Measurements from ENCODE around the gene SLC25A36. TPM values are rescaled to one million over a fixed set of nuclear protein-coding genes. Genes with fewer than 3 reads are reported as not detected.
"Not testable (repeated sequence)": the region's sequence is repeated elsewhere in the genome, so short reads cannot be mapped to it uniquely, and the experiment has no call there.

SLC25A36 gene
- total and polyA plus RNA-seq, 2 donors, result 34.2 to 251 TPM

DNA sequence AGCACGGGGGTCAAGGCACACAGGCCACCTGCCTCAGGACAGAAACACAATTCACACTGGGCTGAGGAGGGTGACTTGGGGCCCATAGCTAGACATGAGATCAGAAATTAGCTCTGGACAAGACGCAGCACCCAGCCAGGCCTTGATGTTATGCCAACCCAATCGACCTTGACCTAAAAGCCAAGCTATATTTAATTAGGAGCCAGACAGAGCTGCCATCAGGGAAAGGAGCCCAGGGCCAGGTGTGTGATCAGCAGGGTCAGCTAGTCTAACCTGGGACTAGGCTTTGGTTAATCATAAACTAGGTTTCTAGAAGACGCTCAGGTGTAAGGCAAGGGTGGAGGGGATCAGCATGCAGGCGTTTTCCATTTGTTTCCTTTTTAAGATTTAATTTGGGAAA is 23.9 kb upstream of the SLC25A36 start:
- WGBS, result 82% methylated on average over 5 of the region's 5 CpGs
- no peak for DNase-seq (ENCODE audit: extremely low spot score)
- H3K27ac ChIP-seq (ENCODE audit: low read depth), result no peak overlapping the region
- H3K4me3 ChIP-seq (ENCODE audit: low read depth, low read length), result no peak overlapping the region
- H3K4me1 ChIP-seq (ENCODE audit: insufficient read depth), result no peaks in the 10 kb centered on the region
- H3K36me3 ChIP-seq (ENCODE audit: insufficient read depth), result no peaks in the 10 kb centered on the region

DNA sequence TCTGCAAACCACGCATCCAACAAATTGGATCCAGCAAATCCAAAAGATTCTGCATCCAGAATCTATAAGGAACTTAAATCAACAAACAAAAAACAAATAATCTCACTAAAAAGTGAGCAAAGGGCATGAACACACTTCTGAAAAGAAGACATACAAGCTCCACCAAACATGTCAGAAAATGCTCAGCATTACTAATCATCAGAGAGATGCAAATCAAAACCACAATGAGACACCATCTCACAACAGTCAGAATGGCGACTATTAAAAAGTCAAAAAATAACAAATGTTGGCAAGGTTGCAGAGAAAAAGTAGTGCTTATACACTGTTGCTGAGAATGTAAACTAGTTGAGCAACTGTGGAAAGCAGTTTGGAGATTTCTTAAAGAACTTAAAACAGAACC is 21.6 kb upstream of the SLC25A36 start:
- DNase-seq (ENCODE audit: extremely low spot score), result no peak
- Histone ChIP-seq H3K4me3 (ENCODE audit: low read depth, low read length) (no peak overlapping the region), H3K27ac (ENCODE audit: low read depth) (no peak overlapping the region), H3K36me3 (ENCODE audit: insufficient read depth) (no peaks in the 10 kb centered on the region), H3K4me1 (ENCODE audit: insufficient read depth) (no peaks in the 10 kb centered on the region)
- 72% methylated on average over 2 of the region's 2 CpGs for WGBS

DNA sequence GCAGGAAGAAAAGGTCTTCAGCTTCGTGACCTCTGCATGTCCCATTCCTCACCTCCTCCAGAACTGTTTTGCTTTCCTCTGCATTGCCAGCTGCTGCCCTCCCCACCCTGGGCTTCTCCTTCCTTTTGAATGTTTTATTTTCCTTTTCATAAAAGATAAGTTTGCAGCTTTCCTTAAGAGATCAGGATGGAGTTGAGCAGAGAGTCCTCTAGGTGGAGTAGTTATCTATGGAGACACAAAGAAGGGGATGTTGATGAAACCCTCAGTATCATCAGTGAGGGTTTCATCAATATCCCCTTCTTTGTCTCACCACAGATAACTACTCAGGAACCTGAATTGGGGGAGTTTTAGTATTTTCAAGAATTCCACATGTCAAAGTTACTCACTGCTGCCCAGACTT is 19.0 kb upstream of the SLC25A36 start:
- Histone ChIP-seq H3K4me3 (ENCODE audit: low read depth, low read length) (no peak overlapping the region), H3K36me3 (ENCODE audit: insufficient read depth) (no peaks in the 10 kb centered on the region), H3K4me1 (ENCODE audit: insufficient read depth) (no peaks in the 10 kb centered on the region), H3K27ac (ENCODE audit: low read depth) (no peak overlapping the region)
- WGBS, result 33% methylated on average over 1 of the region's 1 CpG
- DNase-seq (ENCODE audit: extremely low spot score), result no peak

DNA sequence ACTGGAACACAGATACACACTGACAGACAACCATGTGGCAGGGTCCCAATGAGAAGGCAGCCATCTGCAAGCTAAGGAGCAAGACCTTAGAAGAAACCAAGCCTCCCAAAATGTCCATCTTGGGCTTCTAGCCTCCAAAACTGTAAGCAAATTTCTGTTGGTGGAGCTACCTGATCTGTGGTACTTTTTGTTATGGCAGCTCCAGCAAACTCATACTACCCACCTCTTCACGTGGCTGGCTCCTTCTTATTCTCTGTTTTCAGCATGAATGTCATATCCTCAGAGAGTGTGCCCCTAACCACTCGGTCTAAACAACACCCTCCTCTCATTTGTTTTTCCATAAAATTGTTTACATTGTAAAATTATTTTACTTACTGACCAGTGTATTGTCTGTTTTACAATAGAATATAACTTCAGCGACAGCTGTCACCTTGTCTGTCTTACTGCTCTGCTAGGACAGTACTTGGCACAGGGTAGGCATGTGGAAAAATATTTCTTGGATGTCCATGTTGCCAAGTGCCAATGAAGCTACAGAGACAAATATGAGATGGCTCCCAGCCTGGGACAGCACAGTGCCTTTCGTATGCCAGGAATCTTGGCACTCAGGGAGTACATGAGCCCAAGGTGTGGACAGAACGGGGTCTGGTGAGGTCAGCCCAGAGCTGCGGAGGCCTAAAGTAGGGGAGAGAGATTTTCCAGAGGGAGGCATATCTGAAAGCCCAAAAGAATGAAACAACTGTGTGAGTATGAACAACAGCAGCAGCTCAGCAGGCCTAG is 17.4 kb upstream of the SLC25A36 start:
- no peak for DNase-seq (ENCODE audit: extremely low spot score)
- no peaks in the 10 kb centered on the region for H3K36me3 ChIP-seq (ENCODE audit: insufficient read depth)
- H3K27ac ChIP-seq (ENCODE audit: low read depth), result no peak overlapping the region
- whole genome bisulfite sequencing, result 71% methylated on average over 6 of the region's 6 CpGs
- H3K4me3 ChIP-seq (ENCODE audit: low read depth, low read length), result no peak overlapping the region
- no peaks in the 10 kb centered on the region for H3K4me1 ChIP-seq (ENCODE audit: insufficient read depth)

DNA sequence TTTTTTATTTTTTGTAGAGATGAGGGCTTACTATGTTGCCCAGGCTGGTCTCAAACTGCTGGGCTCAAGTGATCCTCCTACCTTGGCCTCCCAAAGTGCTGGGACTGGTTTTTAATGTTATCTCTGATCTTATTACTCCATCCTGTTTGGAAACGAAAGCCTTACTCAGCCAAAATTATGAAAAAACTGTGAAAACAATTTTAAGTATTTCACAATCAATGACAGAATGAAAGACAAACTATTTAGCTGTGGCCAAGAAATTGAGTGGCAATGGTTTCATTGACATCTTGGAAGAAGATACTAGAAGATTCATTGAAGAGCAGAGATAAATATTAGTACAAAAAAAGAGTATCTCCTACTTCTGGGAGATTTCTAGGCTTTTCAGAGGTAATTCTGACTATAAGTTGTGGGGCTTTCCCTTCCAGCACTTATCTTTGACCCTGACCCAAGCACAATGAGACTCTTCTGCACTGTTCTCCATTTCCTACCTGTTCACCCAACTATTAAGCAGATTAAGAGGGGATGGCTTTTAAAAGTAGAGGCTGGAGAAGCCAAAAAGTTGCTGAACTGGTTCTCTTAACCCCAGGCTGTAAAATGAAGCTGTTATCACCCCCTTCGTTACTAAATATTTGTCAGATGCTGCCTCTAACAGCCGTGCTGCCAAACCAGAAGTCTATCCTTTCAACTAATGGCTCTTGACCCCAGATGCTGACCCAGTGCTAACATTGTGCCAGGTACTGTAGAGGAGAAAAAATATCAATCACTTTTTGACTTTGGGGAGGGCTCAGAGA is 14.2 kb upstream of the SLC25A36 start:
- Histone ChIP-seq H3K4me1 (ENCODE audit: insufficient read depth) (no peaks in the 10 kb centered on the region), H3K36me3 (ENCODE audit: insufficient read depth) (no peaks in the 10 kb centered on the region), H3K4me3 (ENCODE audit: low read depth, low read length) (no peak overlapping the region), H3K27ac (ENCODE audit: low read depth) (no peak overlapping the region)
- no peak for DNase-seq (ENCODE audit: extremely low spot score)
- WGBS, result 51% methylated on average over 3 of the region's 3 CpGs

DNA sequence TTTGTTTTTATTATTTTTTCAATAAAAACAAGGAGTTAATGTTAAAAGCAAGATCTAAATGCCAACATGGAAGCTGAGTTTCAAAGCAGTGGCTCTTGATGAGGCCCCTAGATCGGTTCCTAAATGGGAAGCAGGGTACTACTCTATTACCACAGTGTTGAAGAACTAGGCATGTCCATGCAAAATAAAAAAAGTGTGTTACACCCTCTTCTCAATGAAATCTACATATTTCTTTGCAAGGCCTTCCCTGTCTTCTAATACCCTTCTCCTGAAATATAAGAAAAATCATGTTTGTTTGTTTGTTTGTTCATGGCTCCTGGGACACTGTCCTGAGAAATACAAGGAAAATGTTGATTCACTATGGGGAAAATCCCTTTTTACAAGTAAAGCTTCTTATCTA is 12.2 kb upstream of the SLC25A36 start:
- no peaks in the 10 kb centered on the region for H3K4me1 ChIP-seq (ENCODE audit: insufficient read depth)
- no peak overlapping the region for H3K4me3 ChIP-seq (ENCODE audit: low read depth, low read length)
- H3K36me3 ChIP-seq (ENCODE audit: insufficient read depth), result no peaks in the 10 kb centered on the region
- 88% methylated on average over 1 of the region's 1 CpG for WGBS
- no peak for DNase-seq (ENCODE audit: extremely low spot score)
- no peak overlapping the region for H3K27ac ChIP-seq (ENCODE audit: low read depth)

DNA sequence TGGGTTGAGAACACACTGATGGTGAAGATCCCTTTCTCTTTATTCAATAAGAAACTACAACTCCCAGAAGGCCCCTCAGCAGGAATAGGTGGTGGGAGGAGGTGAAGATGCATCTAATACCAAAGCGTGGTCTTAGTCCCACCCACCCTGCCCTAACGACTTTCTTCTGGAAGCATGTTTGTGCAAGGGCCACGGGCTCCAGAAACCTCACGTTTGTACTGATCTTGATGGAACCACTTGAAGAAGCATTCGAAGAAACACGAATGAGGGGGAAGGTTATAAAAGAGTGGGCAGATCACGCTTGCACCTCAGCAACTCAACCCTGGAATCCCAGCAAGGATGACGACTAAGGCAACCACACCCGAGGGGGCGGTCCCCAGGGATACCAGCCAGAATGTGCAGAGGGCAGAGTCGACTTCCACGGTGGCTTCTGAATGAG is 10.6 kb upstream of the SLC25A36 start:
- no peak for DNase-seq (ENCODE audit: extremely low spot score)
- Histone ChIP-seq H3K36me3 (ENCODE audit: insufficient read depth) (no peaks in the 10 kb centered on the region), H3K4me1 (ENCODE audit: insufficient read depth) (no peaks in the 10 kb centered on the region), H3K4me3 (ENCODE audit: low read depth, low read length) (no peak overlapping the region), H3K27ac (ENCODE audit: low read depth) (no peak overlapping the region)
- WGBS, result 11% methylated on average over 12 of the region's 12 CpGs

DNA sequence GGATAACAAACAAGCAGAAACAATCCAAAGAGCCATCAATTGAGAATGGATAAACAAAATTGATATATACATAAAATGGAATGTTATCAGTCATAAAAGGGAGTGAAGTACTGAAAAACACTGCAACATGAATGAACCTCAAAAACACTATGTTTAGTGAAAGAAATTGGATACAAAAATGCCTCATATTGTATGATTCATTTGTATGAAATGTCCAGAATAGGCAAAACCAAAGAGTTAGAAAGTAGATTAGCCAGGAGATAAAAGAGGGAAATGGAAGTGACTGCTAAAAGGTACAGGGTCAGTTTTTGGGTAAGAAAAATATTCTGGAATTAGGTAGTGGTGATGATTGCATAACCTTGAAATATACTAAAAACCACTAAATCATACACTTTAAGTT is 9.8 kb upstream of the SLC25A36 start:
- no peak overlapping the region for H3K27ac ChIP-seq (ENCODE audit: low read depth)

DNA sequence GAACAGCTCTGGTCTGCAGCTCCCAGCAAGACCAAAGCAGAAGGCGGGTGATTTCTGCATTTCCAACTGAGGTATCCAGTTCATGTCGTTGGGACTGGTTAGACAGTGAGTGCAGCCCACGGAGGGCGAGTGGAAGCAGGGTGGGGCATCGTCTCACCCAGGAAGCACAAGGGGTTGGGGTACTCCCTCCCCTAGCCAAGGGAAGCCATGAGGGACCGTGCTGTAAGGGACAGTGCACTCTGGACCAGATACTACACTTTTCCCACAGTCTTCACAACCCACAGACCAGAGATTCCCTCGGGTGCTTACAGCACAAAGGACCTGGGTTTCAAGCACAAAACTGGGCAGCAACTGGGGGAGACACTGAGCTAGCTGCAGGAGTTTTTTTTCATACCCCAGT is 8.5 kb upstream of the SLC25A36 start:
- no peak overlapping the region for H3K4me3 ChIP-seq (ENCODE audit: low read depth, low read length)
- 82% methylated on average over 7 of the region's 7 CpGs for WGBS
- no peak overlapping the region for H3K27ac ChIP-seq (ENCODE audit: low read depth)
- DNase-seq (ENCODE audit: extremely low spot score), result no peak
- H3K4me1 ChIP-seq (ENCODE audit: insufficient read depth), result no peaks in the 10 kb centered on the region
- H3K36me3 ChIP-seq (ENCODE audit: insufficient read depth), result no peaks in the 10 kb centered on the region

More for the DNA sequence above, 9.8 kb upstream of the SLC25A36 start:
- no peak overlapping the region for H3K4me3 ChIP-seq (ENCODE audit: low read depth, low read length)
- H3K4me1 ChIP-seq (ENCODE audit: insufficient read depth), result no peaks in the 10 kb centered on the region
- no peaks in the 10 kb centered on the region for H3K36me3 ChIP-seq (ENCODE audit: insufficient read depth)
- DNase-seq (ENCODE audit: extremely low spot score), result no peak

DNA sequence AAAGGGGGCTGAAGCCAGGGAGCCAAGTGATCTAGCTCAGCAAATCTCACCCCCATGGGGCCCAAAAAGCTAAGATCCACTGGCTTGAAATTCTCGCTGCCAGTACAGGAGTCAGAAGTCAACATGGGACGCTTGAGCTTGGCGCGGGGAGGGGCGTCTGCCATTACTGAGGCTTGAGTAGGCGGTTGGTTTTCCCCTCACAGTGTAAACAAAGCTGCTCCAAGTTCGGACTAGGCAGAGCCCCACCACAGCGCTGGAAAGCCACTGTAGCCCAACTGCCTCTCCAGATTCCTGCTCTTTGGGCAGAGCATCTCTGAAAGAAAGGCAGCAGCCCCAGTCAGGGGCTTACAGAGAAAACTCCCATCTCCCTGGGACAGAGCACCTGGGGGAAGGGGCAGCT is 8.1 kb upstream of the SLC25A36 start:
- Histone ChIP-seq H3K4me1 (ENCODE audit: insufficient read depth) (no peaks in the 10 kb centered on the region), H3K36me3 (ENCODE audit: insufficient read depth) (no peaks in the 10 kb centered on the region), H3K4me3 (ENCODE audit: low read depth, low read length) (no peak overlapping the region), H3K27ac (ENCODE audit: low read depth) (no peak overlapping the region)
- WGBS, result 74% methylated on average over 8 of the region's 8 CpGs
- no peak for DNase-seq (ENCODE audit: extremely low spot score)

DNA sequence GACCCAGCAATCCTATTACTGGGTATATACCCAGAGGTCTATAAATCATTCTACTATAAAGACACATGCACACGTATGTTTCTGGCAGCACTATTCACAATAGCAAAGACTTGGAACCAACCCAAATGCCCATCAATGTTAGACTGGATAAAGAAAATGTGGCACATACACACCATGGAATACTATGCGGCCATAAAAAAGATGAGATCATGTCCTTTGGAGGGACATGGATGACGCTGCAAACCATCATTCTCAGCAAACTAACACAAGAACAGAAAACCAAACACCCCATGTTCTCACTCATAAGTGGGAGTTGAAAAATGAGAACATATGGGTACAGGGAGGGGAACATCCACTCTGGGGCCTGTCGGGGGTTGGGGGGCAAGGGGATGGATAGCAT is 2.3 kb upstream of the SLC25A36 start:
- H3K4me1 ChIP-seq (ENCODE audit: insufficient read depth); DNase-seq (ENCODE audit: extremely low spot score); H3K27ac ChIP-seq (ENCODE audit: low read depth); H3K4me3 ChIP-seq (ENCODE audit: low read depth, low read length); H3K36me3 ChIP-seq (ENCODE audit: insufficient read depth): not testable (repeated sequence)
- 81% methylated on average over 4 of the region's 4 CpGs for WGBS

DNA sequence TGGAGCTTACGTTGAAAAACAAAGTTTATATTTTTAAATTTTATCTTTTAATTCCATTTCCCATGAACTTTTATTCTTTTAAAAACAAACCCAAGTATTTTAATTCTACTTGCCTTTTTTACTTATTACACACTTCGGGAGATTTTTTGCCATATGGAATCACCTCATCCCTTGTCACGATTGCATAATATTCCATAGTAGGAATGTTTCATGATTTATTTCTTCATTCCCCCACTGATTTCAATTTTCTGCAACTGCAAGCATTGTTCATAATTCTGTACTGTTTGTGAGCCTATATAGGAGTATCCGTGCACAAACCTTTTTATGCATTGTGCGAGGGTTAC is 574 bp upstream of the SLC25A36 start:
- no peaks in the 10 kb centered on the region for H3K4me1 ChIP-seq (ENCODE audit: insufficient read depth)
- DNase-seq (ENCODE audit: extremely low spot score), result no peak
- no peak overlapping the region for H3K27ac ChIP-seq (ENCODE audit: low read depth)
- 43% methylated on average over 5 of the region's 5 CpGs for WGBS
- peak overlapping the region; percentile 81 for H3K4me3 ChIP-seq (ENCODE audit: low read depth, low read length)
- no peaks in the 10 kb centered on the region for H3K36me3 ChIP-seq (ENCODE audit: insufficient read depth)

DNA sequence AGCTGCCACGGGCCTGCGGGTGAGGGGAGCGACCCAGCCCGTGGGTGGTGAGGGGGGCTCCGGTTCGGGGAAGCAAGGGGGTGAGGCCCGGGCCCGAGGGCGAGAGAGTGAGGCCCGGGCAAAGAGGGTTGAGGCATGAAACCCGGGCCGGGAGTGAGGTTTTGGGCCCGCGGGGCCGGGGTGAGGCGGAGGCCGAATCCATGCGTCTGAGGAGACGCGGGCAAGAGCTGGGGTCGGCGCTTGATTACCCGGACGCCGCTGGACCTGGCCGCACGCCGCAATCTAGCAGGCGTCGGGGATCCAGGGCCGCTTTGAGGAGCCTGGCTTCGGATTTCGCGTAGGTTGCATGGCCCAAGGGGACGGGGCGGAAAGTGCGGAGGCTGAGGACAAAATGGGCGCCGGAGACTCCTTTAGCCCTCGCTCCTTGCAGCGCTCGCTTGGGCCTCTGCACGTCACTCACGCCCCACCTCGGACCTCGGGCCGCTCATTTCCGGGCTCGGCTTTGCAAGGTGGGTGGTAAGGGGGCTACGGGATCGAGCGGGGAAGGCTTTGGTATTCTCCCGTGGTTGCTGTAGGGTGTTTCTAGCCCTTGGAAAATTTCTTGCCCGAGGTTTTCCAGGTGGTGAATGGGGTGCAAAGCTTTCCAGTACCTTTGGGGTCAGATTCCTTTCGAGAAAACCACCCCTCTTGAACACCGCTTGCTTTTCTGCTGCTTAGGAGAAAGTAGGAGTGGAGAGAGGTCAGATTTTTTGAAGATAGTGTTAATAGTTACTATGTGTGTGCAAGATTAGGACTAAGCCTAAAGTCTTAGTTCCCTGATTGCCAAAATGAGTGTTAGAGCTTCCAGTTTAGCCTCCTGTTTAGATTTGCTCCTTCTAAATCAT is 827 bp downstream of the SLC25A36 start:
- Histone ChIP-seq H3K4me1 (ENCODE audit: insufficient read depth) (peaks cover 2% of the 10 kb centered on the region), H3K27ac (ENCODE audit: low read depth) (peak overlapping the region; percentile 98), H3K36me3 (ENCODE audit: insufficient read depth) (no peaks in the 10 kb centered on the region), H3K4me3 (ENCODE audit: low read depth, low read length) (peak overlapping the region; percentile 81)
- DNase-seq (ENCODE audit: extremely low spot score), result peak; percentile 49
- under 1% methylated on average over 56 of the region's 56 CpGs for WGBS
